GM12873 (cell line): ENCODE data around the gene OVAAL.

Experiments
- CTCF ChIP-seq: IDR thresholded peaks from 2 replicates; pipeline ENCODE4 v1.5.1; 2012; ENCODE audit warnings: low read depth, mild to moderate bottlenecking, moderate library complexity, low read length, control low read depth; ENCODE audit not compliant: insufficient read depth; ENCODE audit errors: missing control alignments

OVAAL gene

GRCh38 chr1:180560200-180560867, 1.6 kb downstream of the OVAAL start:
- TF ChIP-seq CTCF, result no peak

GRCh38 chr1:180560868-180561600, 2.3 kb downstream of the OVAAL start:
- no peak for TF ChIP-seq CTCF

DNA sequence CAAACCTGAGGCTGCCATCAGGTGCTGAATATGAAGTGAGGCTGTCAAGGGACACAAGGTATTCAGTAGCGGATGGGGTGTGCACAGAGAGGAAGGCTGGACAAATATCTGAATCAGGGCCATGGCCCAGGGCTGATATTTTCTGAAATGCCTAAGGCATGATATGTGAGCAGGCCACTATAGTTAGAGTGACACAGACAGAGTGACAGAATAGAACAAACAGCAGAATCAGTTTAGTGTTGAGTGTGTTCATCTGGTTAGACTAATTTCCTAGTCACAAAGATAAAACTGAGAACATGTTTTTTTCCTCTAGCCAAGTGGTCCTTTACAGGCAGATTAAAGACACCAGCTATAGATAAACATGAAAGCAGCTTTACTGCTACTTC, 3.9 kb downstream of the OVAAL start:
- TF ChIP-seq CTCF, result no peak

DNA sequence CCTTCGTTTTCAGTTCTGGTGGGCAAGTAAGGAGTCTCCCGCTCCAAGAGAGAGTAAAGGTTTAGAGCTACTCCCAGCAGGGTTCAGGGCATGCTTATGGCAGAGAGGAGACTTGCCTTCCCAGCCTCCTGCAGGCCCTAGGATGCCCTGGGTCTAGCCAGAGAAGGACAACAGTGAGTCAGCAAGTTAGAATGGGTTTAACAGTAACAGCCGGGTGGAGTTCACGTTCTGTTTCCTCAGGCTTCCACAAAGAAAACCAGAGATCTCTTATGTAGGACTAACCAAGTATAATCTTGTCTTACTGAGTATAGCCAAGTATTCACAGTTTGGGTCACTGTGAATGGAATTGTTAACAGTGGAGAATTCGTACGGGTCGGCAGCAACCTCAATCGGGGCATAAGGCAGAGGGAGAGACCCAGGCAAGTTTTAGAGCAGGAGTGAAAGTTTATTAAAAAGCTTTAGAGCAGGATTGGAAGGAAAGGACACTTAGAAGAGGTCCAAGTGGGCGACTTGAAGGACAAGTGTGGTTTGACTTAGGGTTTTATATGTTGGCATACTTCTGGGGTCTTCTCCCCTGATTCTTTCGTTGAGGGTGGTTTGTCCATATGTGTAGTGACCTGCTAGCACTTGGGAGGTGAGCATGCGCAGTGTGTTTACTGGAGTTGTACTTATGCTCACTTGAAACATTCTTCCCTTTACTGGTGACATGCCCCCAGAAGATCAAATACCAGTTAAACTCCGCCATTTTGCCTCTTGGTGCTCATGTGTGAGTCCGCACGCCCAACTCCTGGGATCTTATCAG, 4.5 kb downstream of the OVAAL start:
- no peak for TF ChIP-seq CTCF

DNA sequence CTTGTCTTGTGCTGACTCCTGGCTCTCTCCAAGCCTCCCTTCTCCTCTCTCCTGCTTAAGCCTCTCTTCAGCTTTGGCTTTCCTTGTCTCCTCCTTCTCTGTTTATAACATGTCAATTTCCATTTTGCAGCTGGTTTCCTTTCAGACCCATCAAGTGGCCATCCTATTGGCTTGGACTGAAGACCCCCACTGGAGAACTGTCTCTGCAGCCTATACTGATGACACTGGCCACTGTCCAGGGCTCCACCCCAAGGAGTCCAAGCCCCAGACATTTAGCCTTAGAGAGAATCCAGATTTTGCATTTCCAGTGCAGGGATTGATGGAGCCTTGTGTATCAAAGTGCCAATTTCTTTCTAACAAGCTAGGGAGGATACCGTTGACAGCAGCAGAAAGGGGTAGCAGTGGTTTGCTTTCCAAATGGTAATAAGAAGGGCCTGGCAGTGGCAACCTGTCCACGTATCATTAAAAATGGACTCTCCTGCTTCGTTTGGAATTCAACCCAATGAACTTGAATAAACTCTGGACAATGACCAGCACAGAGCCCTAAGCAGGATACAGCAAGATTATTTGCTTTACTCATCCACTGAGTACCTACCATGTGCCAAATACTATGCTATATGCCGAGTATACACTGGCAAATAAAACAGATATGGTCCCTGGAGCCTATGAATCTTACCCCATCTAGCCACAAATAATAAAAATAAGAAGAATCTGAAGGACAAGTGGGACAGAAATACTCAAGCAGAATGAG, 6.5 kb downstream of the OVAAL start:
- no peak for TF ChIP-seq CTCF

DNA sequence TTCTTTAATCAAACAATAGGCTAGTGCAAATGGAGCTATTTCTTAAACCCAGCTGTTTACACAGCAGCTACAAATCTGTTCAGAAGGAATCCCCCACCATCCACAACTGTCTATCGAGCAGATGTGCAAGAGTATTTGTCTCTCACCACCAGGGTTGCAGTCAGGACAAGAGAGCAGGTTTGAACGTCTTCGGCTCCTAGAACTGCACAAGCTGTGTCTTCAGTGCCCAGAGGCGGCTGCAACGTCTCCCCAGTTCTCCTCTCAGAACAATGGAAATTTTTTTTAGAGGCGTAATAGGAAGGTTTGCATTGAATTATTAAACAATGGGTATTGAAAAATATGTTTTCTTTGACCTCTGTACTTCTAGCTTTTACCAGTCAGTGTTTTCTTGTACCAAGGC, 7.3 kb downstream of the OVAAL start:
- no peak for TF ChIP-seq CTCF

- no peak for TF ChIP-seq CTCF
Measured at GRCh38 chr1:180566495-180566894, 7.7 kb downstream of the OVAAL start.
